ENCODE results near the gene INSIG1. TPM values are rescaled to one million over a fixed set of nuclear protein-coding genes. Genes with fewer than 3 reads are reported as not detected.

Gene INSIG1
- total RNA-seq, 1 donor from 2014 or later, result 256 TPM

DNA sequence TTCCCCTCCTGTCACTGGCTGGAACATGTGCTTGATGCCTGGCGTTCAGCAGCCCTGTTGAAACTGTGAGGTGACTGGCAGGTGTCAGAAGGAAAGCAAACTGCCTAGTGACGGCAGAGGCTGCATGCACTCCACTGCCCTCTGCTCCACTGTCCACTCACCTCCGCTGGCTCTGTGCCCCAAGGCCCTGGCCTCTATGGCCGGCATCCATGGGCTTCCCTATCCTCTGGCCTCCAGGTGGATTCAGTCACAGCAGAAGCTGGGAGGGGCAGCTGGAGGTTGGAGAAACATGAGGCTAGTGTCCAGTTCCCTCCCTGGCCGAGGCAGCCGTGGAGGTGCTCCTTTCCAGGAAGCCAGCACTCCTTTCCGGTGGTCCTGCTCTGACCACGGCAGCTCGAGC, 31.2 kb upstream of the INSIG1 start:
- DNase-seq (ENCODE audit: low spot score), result no peak

GRCh38 chr7:155267023-155267422, 30.7 kb upstream of the INSIG1 start:
- DNase-seq (ENCODE audit: low spot score), result no peak

GRCh38 chr7:155267436-155267835, 30.2 kb upstream of the INSIG1 start:
- no peak for DNase-seq (ENCODE audit: low spot score)

DNA sequence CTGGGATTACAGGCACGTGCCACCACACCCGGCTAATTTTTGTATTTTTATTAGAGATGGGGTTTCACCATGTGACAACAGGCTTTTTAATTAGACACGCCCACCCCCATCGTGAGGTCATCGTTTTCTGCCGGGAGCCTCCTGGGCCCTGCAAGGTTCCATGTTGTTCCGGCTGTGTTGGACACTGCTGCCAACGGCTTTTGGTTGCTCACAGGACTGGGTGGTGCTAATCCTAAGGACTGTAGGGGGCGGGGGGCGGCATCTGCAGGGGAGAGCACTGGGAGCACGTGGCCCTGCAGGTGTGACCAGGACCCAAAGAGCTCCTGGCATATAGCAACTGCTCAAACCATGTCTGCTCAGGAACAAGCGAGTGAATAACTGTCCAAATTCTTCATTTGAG, 29.5 kb upstream of the INSIG1 start:
- no peak for DNase-seq (ENCODE audit: low spot score)

DNA sequence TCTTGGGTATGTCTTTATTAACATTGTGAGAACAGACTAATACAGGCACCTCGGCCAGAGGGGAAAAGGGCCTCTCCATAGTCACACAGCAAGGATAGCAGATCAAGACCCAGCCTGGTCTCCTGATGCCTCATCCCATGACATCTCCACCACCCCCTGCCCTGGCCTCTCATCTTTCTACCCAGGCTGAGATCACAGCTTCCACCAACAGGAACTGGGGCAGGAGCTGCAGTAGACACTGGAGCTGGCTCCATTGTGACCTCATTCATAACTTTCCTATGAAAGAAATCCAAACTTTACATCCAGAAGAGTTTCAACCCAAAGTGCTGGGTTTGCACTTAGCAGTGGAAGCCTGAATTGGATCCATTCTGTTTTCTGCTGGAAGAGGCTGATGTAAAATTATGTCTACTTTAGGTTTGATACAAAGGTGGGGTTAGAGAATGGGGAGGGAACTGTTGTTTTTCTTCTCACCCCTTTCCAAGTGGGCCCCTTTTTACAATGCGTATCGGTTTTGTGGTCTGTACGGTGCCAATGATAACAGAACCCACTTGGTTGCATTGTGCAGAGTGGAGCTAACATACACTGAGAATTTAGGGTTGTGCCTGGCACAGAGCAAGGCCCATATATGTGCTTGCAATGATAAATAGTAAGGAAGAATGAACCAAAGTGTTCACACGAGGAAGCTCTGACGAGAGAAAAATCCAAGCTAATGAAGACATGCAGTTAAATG, 28.6 kb upstream of the INSIG1 start:
- no peak for DNase-seq (ENCODE audit: low spot score)

GRCh38 chr7:155269766-155270585, 27.7 kb upstream of the INSIG1 start:
- peak; percentile 35 for DNase-seq (ENCODE audit: low spot score)

DNA sequence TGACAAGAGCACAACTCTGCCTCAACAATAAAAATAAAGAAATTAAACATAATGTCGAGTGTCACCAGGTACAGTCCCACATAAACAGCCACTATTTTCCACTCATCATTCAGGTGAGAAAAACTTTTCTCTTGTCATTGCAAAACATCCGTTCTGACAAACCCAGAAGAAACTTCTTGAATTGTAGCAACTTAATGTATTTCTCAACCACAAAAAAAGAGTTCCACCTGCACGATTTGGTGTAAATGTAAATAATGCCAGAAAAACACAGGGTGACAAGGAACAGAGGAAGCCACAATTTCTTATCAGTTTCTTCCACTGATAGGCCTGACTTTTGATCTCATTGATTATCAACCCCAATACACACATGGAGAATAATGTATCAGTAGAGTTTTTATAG, 26.8 kb upstream of the INSIG1 start:
- DNase-seq (ENCODE audit: low spot score), result no peak

GRCh38 chr7:155274633-155275355, 22.9 kb upstream of the INSIG1 start:
- DNase-seq (ENCODE audit: low spot score), result no peak

DNA sequence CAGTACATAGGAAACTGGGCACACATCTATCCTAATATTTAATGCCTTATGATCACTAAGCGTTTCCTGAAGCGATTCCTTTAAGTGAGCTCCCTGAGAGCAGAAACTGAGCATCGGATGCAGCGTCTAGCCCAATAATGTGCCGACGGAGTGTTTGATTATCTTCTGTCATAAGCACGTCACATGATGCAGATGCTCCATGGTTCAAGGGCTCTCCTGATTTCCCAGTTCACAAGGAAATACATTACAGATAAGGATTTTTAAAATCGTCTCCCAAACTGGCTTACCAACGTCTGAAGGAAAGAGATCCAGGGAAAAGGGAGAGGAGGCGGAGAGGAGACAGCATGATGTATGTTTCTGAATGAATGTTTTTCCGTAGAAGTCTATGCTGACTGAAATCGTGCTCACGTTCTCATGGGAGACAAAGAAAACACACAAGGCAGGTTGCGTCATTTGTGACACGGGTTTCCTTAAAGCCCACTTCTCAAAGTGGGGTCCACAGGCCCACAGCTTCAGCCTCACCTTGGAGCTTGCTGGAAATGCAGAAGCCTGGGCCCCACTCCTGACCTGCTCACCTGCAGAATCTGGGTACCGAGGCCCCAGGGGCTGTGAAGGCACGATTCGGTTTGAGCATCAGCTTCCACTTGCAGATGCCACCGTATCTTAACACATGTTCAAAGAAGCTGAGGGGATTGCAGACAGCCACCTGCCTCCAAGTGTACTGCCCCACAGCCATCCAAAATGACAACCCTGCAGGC, 21.5 kb upstream of the INSIG1 start:
- DNase-seq (ENCODE audit: low spot score), result no peak

GRCh38 chr7:155276800-155277375, 20.8 kb upstream of the INSIG1 start:
- DNase-seq (ENCODE audit: low spot score), result peak; percentile 44

GRCh38 chr7:155277385-155277994, 20.2 kb upstream of the INSIG1 start:
- no peak for DNase-seq (ENCODE audit: low spot score)

DNA sequence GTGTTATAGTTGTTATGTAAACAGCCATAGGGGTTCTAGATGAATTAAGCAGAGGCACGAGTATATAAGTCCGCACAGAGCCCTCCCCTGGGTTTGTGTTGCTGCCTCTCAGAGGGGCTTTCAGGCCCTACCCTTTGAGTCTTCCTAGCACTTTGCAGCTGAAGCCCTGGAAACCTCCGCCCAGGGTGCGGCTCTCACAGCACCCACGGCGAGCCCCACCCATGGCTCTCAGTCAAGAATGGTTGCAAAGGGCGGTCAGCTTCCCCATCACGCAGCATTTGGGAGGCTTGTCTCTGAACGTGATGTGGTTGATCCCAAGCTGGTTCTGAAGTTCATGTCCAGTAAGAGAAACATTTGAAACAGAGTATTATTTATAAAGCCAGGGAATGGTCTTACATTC, 18.8 kb upstream of the INSIG1 start:
- no peak for DNase-seq (ENCODE audit: low spot score)

- no peak for DNase-seq (ENCODE audit: low spot score)
Measured at GRCh38 chr7:155279787-155280445, 17.8 kb upstream of the INSIG1 start.

DNA sequence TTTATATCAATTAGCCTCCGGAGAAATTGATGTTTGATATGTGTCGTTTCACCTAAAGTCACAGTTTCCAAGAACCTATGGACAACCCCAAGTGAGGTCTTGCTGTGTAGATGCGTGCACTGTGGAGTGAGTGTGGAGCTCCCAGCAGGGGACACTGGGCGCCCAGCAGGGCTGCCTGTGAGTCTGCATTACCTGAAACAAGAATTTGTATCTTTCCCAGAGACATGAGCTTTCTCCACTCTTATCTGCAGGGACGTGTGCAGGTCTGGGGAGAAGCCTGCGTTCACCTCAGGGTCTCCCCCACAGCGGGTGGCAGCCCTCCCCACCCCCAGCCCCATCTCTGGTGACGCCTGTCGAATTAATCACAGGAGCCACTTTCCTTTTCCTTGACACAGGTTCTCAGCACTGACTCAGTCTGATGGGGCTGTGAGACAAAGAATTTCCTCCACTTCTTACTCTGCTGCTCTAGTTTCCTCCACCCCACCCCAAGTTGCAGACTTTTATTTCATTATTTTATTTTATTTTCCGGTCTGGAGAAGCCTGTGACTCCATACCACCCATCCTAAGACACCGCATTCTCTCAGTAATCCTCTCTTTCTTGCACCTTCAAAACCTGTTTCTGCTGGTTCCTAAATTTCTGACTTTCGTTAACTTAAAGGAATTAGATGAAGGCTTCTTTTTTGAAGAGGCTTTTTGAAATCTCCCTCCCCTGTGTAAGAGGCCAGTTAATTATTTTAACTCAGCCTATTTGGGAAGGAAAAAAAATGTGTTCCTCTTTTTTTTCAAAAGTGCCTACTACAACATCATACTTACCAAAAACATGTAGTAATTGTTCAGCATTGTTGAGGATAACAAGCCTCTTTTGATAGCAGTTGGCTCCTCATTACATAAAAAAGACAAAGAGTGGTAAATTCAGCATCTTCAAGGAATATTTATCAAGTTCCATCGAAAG, 17.0 kb upstream of the INSIG1 start:
- DNase-seq (ENCODE audit: low spot score), result no peak

GRCh38 chr7:155281398-155281969, 16.2 kb upstream of the INSIG1 start:
- no peak for DNase-seq (ENCODE audit: low spot score)

DNA sequence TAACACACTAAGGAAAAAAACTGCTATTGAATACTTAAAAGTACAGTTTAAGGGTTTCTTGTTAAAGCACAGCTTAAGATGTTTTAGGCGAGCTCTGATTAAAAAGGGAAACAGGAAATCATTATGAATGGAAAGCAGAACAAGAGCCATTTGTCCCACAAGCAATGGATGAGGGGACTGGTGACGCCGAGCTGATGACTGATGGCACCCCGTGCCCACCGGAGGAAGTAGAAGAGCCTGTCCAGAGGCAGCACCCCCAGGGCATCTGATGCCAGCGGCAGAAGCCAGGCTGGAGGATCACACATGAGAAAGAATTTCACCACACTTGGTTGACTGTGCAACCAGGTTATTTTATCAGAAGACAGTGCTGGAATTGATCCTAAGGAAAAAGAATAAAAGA, 15.0 kb upstream of the INSIG1 start:
- DNase-seq (ENCODE audit: low spot score), result no peak

DNA sequence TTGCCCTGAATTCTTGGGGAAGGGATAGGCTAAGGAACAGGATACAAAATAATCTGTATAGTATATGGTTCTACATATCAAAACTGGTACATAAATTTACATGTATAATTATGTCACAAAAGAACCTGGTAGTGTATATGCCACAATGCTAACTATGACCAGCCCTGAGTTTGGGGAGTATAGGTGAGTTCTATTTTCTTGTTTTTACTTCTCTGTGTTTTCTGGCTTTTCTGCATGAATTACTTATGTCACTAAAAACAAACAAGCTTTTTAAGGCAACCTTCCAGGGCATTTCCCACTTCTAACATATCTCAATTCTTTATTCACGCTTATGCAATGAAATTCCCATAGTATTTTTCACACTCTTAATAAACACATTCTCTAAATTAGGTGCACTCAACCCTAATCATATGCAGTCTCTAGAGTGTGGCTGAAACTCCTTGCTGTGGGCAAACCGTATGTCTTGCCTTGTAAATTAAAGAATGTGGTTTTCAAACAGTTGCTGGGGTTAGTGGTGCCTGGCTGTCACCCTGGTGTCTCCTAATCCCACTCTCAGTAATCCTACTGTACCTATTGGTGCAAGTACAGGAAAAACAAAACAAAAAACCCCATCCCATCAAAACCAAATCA, 14.0 kb upstream of the INSIG1 start:
- DNase-seq (ENCODE audit: low spot score), result no peak

DNA sequence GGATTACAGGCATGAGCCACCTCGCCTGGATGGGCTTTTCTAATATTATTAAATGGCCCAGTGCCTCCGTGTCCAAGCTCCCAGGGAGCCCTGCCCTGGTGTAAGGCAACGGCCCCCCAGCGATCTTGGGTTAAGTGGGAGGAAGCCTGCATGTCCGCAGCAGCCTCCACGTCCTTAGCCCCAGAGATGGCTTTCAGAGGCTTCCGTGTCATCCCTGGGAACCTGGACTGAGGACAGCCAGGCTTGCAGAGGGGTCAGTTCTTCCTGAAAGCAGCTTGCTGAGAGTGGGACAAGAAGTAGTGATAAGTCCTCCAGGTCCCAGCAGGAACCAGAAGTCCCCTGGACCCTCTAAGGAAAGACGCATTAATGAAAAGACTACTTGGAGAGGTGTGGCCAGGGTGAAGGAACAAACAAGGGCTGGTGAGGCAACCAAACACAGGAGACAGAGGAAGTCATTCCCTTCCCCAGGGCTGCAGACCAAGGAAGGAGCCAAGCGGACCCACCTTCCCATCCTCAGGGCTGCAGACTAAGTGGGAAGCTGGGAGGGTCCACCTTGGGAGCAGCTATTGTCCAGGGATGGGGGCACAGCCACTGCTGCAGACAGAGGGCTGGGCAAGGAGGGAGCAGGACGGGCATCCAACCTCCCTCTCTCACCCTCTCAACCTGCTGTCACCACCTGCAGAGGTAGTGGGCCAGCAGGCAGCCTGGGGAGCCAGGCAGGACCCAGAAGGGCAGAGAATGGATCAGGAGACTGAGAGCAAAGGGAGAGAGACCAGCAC, 13.0 kb upstream of the INSIG1 start:
- no peak for DNase-seq (ENCODE audit: low spot score)

Data from mucosa of gallbladder (tissue), 1 donor.